NCI-H510A treated with DMSO at 0.1 percent for 48 hours (cell line): ENCODE data around the gene TCERG1L.
"Not testable (repeated sequence)": the region's sequence is repeated elsewhere in the genome, so short reads cannot be mapped to it uniquely, and the experiment has no call there.

Source experiments
- DNase-seq: peaks from one replicate; lab custom pipeline; 2025; lab: John Stamatoyannopoulos, UW

TCERG1L gene

GRCh38 chr10:131102147-131102546 lies 209.4 kb downstream of the TCERG1L start:
- DNase-seq, result no peak

- DNase-seq, result not testable (repeated sequence)
Measured at GRCh38 chr10:131100418-131101410, 210.8 kb downstream of the TCERG1L start.

- DNase-seq, result peak; percentile 40
Measured at GRCh38 chr10:131099028-131099726, 212.3 kb downstream of the TCERG1L start.

- no peak for DNase-seq
Measured at GRCh38 chr10:131098416-131098952, 213.0 kb downstream of the TCERG1L start.

- DNase-seq, result no peak
Measured at GRCh38 chr10:131096031-131096430, 215.5 kb downstream of the TCERG1L start.

- DNase-seq, result no peak
Measured at GRCh38 chr10:131095313-131095580, 216.3 kb downstream of the TCERG1L start.

- peak; percentile 46 for DNase-seq
Measured at GRCh38 chr10:131094527-131095312, 216.8 kb downstream of the TCERG1L start.

GRCh38 chr10:131093795-131094366 lies 217.6 kb downstream of the TCERG1L start:
- DNase-seq, result no peak

GRCh38 chr10:131093346-131093745 lies 218.2 kb downstream of the TCERG1L start:
- DNase-seq, result no peak

- DNase-seq, result no peak
Measured at GRCh38 chr10:131092876-131093275, 218.6 kb downstream of the TCERG1L start.

GRCh38 chr10:131092386-131092785 lies 219.1 kb downstream of the TCERG1L start:
- DNase-seq, result no peak

GRCh38 chr10:131091682-131092081 lies 219.8 kb downstream of the TCERG1L start:
- no peak for DNase-seq

- DNase-seq, result peak; percentile 82
Measured at GRCh38 chr10:131090761-131091661, 220.5 kb downstream of the TCERG1L start.

GRCh38 chr10:131089861-131090260 lies 221.7 kb downstream of the TCERG1L start:
- no peak for DNase-seq

GRCh38 chr10:131089150-131089549 lies 222.4 kb downstream of the TCERG1L start:
- no peak for DNase-seq

GRCh38 chr10:131088619-131089018 lies 222.9 kb downstream of the TCERG1L start:
- no peak for DNase-seq

- no peak for DNase-seq
Measured at GRCh38 chr10:131087464-131088215, 223.9 kb downstream of the TCERG1L start.

GRCh38 chr10:131086511-131086910 lies 225.0 kb downstream of the TCERG1L start:
- no peak for DNase-seq

GRCh38 chr10:131086094-131086493 lies 225.4 kb downstream of the TCERG1L start:
- no peak for DNase-seq
